GM06990 (cell line): Measurements from ENCODE around the gene AFF3.

ENCODE experiments used
- DNase-seq: peaks from one replicate; pipeline ENCODE4 v3.0.0-alpha.2; 2011; ENCODE audit not compliant: insufficient read length; ENCODE audit errors: extremely low read depth
- H3K27me3 ChIP-seq: replicated peaks from 2 replicates; pipeline ENCODE4 v1.6.0; 2011; ENCODE audit warnings: low read length; ENCODE audit not compliant: control insufficient read depth, insufficient read depth
- H3K36me3 ChIP-seq: 2 replicates; pipeline ENCODE4 v1.5.1; 2011; ENCODE audit warnings: low read length; ENCODE audit not compliant: control insufficient read depth, insufficient read depth
- H3K4me3 ChIP-seq: replicated peaks from 2 replicates; pipeline ENCODE4 v1.5.1; 2011; ENCODE audit warnings: low read depth, mild to moderate bottlenecking, control low read depth, low read length
- TF ChIP-seq, protein P1 (sequence below): IDR thresholded peaks from 2 replicates; pipeline ENCODE4 v1.5.1; 2011; ENCODE audit warnings: low read length, control low read depth, mild to moderate bottlenecking, inconsistent platforms; ENCODE audit not compliant: insufficient read depth, poor library complexity, severe bottlenecking

The AFF3 gene

GRCh38 chr2:99836690-99837605 lies 305.4 kb downstream of the AFF3 start:
- H3K4me3 ChIP-seq = no peak overlapping the region
- no peaks in the 10 kb centered on the region for H3K36me3 ChIP-seq
- TF ChIP-seq, protein P1, sequence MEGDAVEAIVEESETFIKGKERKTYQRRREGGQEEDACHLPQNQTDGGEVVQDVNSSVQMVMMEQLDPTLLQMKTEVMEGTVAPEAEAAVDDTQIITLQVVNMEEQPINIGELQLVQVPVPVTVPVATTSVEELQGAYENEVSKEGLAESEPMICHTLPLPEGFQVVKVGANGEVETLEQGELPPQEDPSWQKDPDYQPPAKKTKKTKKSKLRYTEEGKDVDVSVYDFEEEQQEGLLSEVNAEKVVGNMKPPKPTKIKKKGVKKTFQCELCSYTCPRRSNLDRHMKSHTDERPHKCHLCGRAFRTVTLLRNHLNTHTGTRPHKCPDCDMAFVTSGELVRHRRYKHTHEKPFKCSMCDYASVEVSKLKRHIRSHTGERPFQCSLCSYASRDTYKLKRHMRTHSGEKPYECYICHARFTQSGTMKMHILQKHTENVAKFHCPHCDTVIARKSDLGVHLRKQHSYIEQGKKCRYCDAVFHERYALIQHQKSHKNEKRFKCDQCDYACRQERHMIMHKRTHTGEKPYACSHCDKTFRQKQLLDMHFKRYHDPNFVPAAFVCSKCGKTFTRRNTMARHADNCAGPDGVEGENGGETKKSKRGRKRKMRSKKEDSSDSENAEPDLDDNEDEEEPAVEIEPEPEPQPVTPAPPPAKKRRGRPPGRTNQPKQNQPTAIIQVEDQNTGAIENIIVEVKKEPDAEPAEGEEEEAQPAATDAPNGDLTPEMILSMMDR = no peak
- DNase-seq = no peak
- H3K27me3 ChIP-seq = no peaks in the 10 kb centered on the region

GRCh38 chr2:99834426-99834825 lies 308.0 kb downstream of the AFF3 start:
- Histone ChIP-seq H3K4me3 (no peak overlapping the region), H3K36me3 (no peaks in the 10 kb centered on the region), H3K27me3 (no peaks in the 10 kb centered on the region)
- TF ChIP-seq, protein P1 = no peak
- DNase-seq = no peak

DNA sequence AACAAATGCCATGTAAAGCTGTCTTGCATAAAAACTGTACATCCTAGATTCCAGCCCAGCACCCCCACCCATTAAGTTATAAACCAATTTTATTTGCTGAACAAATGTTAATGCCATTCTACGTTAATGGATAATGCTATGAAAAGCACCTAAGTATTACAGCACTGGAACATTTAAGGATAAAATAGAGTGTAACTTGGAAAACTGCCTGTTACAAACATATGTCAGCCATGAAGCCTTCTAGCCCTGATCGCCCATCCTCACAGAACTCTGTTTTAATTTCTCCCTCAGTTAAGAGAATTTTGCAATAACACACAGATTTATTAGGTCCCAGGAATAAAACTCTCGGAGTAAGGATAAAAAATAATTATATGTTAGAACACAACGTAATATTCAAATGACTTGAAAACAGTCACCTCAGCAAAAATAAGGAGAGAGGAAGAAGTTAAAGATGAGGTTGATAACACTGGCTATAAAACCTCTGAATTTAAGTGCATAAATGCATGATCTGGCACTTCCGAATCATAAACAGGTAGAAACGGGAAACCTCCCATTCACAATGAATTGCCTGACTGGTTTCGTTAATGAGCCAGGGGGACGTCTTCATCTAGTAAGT lies 308.7 kb downstream of the AFF3 start:
- no peaks in the 10 kb centered on the region for H3K36me3 ChIP-seq
- no peaks in the 10 kb centered on the region for H3K27me3 ChIP-seq
- TF ChIP-seq, protein P1 = no peak
- DNase-seq = no peak
- no peak overlapping the region for H3K4me3 ChIP-seq

DNA sequence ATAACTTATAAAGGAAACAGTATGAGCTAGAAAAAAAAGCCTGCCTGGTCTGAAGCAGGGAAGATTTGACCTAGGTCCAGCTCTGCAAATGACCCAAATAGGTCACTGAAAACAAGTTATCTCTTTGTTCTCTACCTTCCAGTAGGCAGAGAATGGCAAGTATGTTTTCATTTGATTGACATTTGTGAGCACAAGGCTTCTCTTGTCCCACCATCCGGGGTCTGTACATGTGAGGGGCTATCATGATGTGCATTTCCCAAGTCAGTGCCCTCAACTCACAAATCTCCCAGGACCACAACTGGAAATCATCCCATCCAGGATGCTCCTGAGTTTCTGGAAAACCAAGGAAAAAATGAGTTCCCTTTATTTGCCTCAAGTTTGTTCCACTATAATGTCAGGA lies 309.5 kb downstream of the AFF3 start:
- TF ChIP-seq, protein P1 = no peak
- H3K36me3 ChIP-seq = no peaks in the 10 kb centered on the region
- no peak for DNase-seq
- H3K4me3 ChIP-seq = no peak overlapping the region
- H3K27me3 ChIP-seq = no peaks in the 10 kb centered on the region

DNA sequence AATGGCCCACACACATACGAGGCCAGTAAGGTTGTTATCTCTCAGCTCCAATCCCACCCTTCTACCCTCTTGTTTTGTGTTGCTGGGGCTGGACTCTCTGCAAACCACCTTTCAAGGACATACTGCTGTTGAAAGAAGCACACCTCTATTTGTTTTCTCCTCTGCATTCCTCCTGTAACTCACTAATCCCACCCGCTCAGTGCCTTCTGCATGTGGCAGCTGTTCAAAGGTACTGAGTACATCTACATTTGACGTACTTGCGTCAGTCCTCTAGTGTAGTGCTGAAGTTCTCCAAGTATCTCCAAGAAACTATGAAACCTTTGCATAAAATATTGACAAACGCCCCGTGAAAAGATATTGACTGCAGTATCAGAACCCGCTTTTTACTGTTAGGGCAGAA lies 310.6 kb downstream of the AFF3 start:
- H3K36me3 ChIP-seq = no peaks in the 10 kb centered on the region
- H3K4me3 ChIP-seq = no peak overlapping the region
- DNase-seq = no peak
- H3K27me3 ChIP-seq = no peaks in the 10 kb centered on the region
- TF ChIP-seq, protein P1 = no peak
